Activated naive CD4-positive, alpha-beta T cell treated with anti-CD3 and anti-CD28 coated beads, Interleukin-2, amount 10 ng/mL, durations not matched to agents 7 days and 5 days (primary cell): ENCODE data around the gene CNNM4.

ENCODE experiments used
- CTCF ChIA-PET: fragments of 350-600 bp; sonication (Branson Sonifier 250); formaldehyde crosslinking; loops from one replicate; lab custom pipeline; 2021; ENCODE audit warnings: antibody characterized with exemption; lab: Charles Lee
- DNase-seq: peaks from one replicate; pipeline ENCODE4 v3.0.0-alpha.2; 2020
- H3K27ac Mint-ChIP-seq: one replicate; pipeline ENCODE4 v1.8.0; 2021; ENCODE audit warnings: mild to moderate bottlenecking, moderate library complexity, mixed read lengths
- H3K27me3 Mint-ChIP-seq: one replicate; pipeline ENCODE4 v1.8.0; 2021; ENCODE audit warnings: mild to moderate bottlenecking, mixed read lengths
- H3K36me3 Mint-ChIP-seq: one replicate; pipeline ENCODE4 v1.8.0; 2021; ENCODE audit warnings: mixed read lengths
- H3K4me1 Mint-ChIP-seq: one replicate; pipeline ENCODE4 v1.8.0; 2021; ENCODE audit warnings: mixed read lengths
- H3K4me3 Mint-ChIP-seq: one replicate; pipeline ENCODE4 v1.8.0; 2021; ENCODE audit warnings: mild to moderate bottlenecking, moderate library complexity, mixed read lengths
- H3K9me3 Mint-ChIP-seq: one replicate; pipeline ENCODE4 v1.8.0; 2021; ENCODE audit warnings: mixed read lengths

Gene CNNM4

GRCh38 chr2:96832754-96833507 is 72.2 kb downstream of the CNNM4 start:
- no peaks in the 10 kb centered on the region for H3K9me3 Mint-ChIP-seq
- peaks cover 50% of the 10 kb centered on the region for H3K36me3 Mint-ChIP-seq
- no peak overlapping the region for H3K4me3 Mint-ChIP-seq
- no peaks in the 10 kb centered on the region for H3K4me1 Mint-ChIP-seq
- H3K27me3 Mint-ChIP-seq, result no peaks in the 10 kb centered on the region
- CTCF ChIA-PET, result interaction anchor here (0.9 kb wide), 1 partner anchor 25 kb away, joined by 4 read pairs; the partner anchor contains the start of gene ANKRD39
- DNase-seq, result no peak
- no peak overlapping the region for H3K27ac Mint-ChIP-seq

DNA sequence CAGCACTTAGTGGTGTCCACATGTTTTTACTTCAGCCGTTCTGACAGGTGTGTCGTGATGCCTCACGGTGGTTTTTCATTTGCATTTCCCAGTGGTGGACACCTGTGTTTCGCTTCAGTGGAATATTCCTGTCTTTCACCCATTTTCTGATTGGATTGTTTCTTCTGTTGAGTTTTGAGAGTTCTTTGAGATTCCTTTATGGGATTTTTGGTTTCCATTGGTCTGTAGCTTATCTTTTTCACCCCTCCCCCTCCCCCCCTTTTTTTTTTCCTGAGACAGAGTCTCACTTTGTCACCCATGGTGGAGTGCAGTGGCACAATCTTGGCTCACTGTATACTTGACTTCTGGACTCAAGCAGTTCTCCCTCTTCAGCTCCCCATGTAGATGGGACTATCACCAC is 75.1 kb downstream of the CNNM4 start:
- no peaks in the 10 kb centered on the region for H3K27me3 Mint-ChIP-seq
- no peak for DNase-seq
- H3K9me3 Mint-ChIP-seq, result no peaks in the 10 kb centered on the region
- no peak overlapping the region for H3K27ac Mint-ChIP-seq
- CTCF ChIA-PET, result no interaction called here
- no peak overlapping the region for H3K4me3 Mint-ChIP-seq
- H3K4me1 Mint-ChIP-seq, result peaks cover 21% of the 10 kb centered on the region
- peaks cover 41% of the 10 kb centered on the region for H3K36me3 Mint-ChIP-seq

DNA sequence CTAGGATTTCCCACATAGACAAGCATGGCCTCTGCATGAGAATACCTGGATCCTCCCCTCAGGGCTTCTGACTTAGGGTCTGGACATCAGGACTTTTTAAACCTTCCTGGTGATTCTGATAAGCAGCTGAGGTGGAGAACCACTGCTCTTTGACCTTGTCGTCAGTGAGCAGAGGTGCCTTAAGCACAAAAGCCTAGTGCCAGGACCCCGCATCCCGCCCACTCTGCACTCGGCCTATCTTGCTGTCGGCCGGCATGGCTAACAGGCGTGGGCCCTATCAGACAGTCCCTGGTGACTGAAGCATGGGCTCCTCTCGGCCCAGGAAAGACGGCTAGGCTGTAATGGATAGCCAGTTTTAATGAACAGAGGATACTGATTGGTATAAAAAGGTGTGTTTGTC is 76.9 kb downstream of the CNNM4 start:
- Mint-ChIP-seq H3K36me3 (peaks cover 36% of the 10 kb centered on the region), H3K27ac (no peak overlapping the region), H3K4me3 (no peak overlapping the region), H3K27me3 (no peaks in the 10 kb centered on the region), H3K4me1 (peaks cover 23% of the 10 kb centered on the region), H3K9me3 (no peaks in the 10 kb centered on the region)
- CTCF ChIA-PET, result interaction anchor here (1.0 to 1.3 kb wide), 2 partner anchors 18 to 113 kb away, joined by 3 to 6 read pairs; no protein-coding TSS in a partner anchor
- DNase-seq, result no peak

DNA sequence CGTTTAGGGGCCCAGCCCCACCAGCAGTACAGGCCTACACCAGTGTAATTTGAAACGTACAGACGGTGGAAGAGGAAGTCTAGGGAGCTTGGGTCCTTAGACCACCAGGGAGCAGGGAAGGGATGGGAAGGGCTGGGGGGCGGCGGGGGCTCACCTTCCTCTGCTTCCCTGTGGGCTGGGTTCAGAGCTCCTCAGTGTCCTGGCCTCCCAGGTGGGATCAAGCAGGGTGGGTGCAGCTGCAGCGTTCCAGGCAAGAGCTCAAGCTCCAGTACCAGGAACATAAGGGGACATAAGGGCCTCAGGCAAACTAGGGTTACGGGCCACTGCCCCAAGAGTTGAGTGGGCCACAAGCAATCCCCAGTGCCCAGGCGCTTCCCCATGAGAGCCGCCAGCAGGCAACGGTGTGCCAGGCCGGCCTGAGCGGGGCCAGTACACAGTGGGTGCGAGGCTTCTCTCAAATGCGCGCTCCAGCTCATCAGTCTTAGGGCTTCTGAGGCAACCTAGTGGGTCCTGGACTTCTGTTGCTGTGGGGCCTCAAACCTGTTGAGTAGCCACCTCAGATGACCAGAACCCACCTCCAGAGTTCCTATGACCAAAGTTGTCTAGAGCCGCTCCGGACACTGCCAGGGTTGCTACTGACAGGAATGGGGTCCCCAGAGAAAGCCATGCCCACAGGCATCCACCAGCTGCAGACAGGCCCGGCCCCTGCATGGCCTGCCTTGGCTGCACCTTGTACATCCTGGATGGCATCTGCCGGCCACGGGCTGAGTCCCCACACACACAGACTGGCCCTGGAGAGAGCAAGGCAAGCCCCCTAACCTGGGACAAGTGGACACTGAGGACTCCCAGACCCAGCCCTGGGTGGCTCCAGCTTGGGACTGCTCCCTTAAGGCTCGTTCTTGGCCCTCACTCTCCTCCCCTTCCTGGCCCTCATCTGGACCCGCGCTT is 77.9 kb downstream of the CNNM4 start:
- Mint-ChIP-seq H3K27me3 (no peaks in the 10 kb centered on the region), H3K4me3 (peak overlapping the region; percentile 38), H3K36me3 (peaks cover 35% of the 10 kb centered on the region), H3K4me1 (peaks cover 29% of the 10 kb centered on the region), H3K27ac (peak overlapping the region; percentile 84), H3K9me3 (no peaks in the 10 kb centered on the region)
- CTCF ChIA-PET, result interaction anchor here (1.0 to 1.7 kb wide), 3 partner anchors 19 to 112 kb away, joined by 3 to 6 read pairs (median 5); no protein-coding TSS in a partner anchor
- DNase-seq, result no peak

- CTCF ChIA-PET, result interaction anchor here (0.6 to 1.7 kb wide), 3 partner anchors 18 to 53 kb away, joined by 3 to 6 read pairs (median 5); partner anchors contain the start of gene ANKRD39
Measured at GRCh38 chr2:96839293-96839874, 78.7 kb downstream of the CNNM4 start.

GRCh38 chr2:96839875-96840850 is 79.5 kb downstream of the CNNM4 start:
- no peaks in the 10 kb centered on the region for H3K9me3 Mint-ChIP-seq
- no peak overlapping the region for H3K4me3 Mint-ChIP-seq
- CTCF ChIA-PET, result interaction anchor here (0.6 to 1.7 kb wide), 3 partner anchors 18 to 54 kb away, joined by 3 to 6 read pairs (median 5); partner anchors contain the start of gene ANKRD39

More at GRCh38 chr2:96839293-96839874, 78.7 kb downstream of the CNNM4 start:
- H3K36me3 Mint-ChIP-seq, result peaks cover 32% of the 10 kb centered on the region
- H3K27me3 Mint-ChIP-seq, result no peaks in the 10 kb centered on the region
- H3K4me3 Mint-ChIP-seq, result peak overlapping the region; percentile 38
- DNase-seq, result peak; percentile 92
- no peaks in the 10 kb centered on the region for H3K9me3 Mint-ChIP-seq
- peak overlapping the region; percentile 84 for H3K27ac Mint-ChIP-seq
- H3K4me1 Mint-ChIP-seq, result peaks cover 29% of the 10 kb centered on the region

GRCh38 chr2:96841701-96842495 is 81.2 kb downstream of the CNNM4 start:
- H3K27me3 Mint-ChIP-seq, result no peaks in the 10 kb centered on the region
- no peak overlapping the region for H3K4me3 Mint-ChIP-seq
- peaks cover 31% of the 10 kb centered on the region for H3K36me3 Mint-ChIP-seq
- H3K27ac Mint-ChIP-seq, result peak overlapping the region; percentile 49
- DNase-seq, result no peak
- CTCF ChIA-PET, result interaction anchor here (3.6 kb wide), 1 partner anchor 16 kb away, joined by 15 read pairs; the partner anchor contains the start of gene ANKRD39
- H3K4me1 Mint-ChIP-seq, result peaks cover 29% of the 10 kb centered on the region
- H3K9me3 Mint-ChIP-seq, result no peaks in the 10 kb centered on the region

More at GRCh38 chr2:96839875-96840850, 79.5 kb downstream of the CNNM4 start:
- H3K36me3 Mint-ChIP-seq, result peaks cover 31% of the 10 kb centered on the region
- DNase-seq, result no peak
- H3K4me1 Mint-ChIP-seq, result peaks cover 29% of the 10 kb centered on the region
- H3K27ac Mint-ChIP-seq, result peak overlapping the region; percentile 58
- no peaks in the 10 kb centered on the region for H3K27me3 Mint-ChIP-seq

GRCh38 chr2:96842600-96842999 is 81.9 kb downstream of the CNNM4 start:
- Mint-ChIP-seq H3K9me3 (no peaks in the 10 kb centered on the region), H3K4me1 (peaks cover 29% of the 10 kb centered on the region), H3K4me3 (no peak overlapping the region), H3K27me3 (no peaks in the 10 kb centered on the region), H3K36me3 (peaks cover 35% of the 10 kb centered on the region), H3K27ac (no peak overlapping the region)
- CTCF ChIA-PET, result interaction anchor here (3.6 kb wide), 1 partner anchor 15 kb away, joined by 15 read pairs; the partner anchor contains the start of gene ANKRD39
- no peak for DNase-seq

GRCh38 chr2:96843538-96844268 is 83.0 kb downstream of the CNNM4 start, which contains the start of gene ANKRD23:
Gene ANKRD23, minus strand, starts transcription at chr2:96844021. Its CDS starts 29 bp downstream, at chr2:96843992.
- DNase-seq, result no peak
- no peak within 1 kb of the TSS for H3K27ac Mint-ChIP-seq
- CTCF ChIA-PET, result interaction anchor here (3.6 kb wide), 1 partner anchor 14 kb away, joined by 15 read pairs; the partner anchor contains the start of gene ANKRD39
- peaks cover 43% of the 10 kb centered on the region for H3K36me3 Mint-ChIP-seq
- H3K27me3 Mint-ChIP-seq, result no peaks in the 10 kb centered on the region
- peaks cover 26% of the 10 kb centered on the region for H3K4me1 Mint-ChIP-seq
- no peak within 1 kb of the TSS for H3K4me3 Mint-ChIP-seq
- no peaks in the 10 kb centered on the region for H3K9me3 Mint-ChIP-seq

- Mint-ChIP-seq H3K9me3 (no peaks in the 10 kb centered on the region), H3K4me3 (no peak overlapping the region), H3K27me3 (no peaks in the 10 kb centered on the region), H3K4me1 (peaks cover 20% of the 10 kb centered on the region), H3K36me3 (peaks cover 40% of the 10 kb centered on the region), H3K27ac (no peak overlapping the region)
- CTCF ChIA-PET, result interaction anchor here (3.6 kb wide), 1 partner anchor 14 kb away, joined by 15 read pairs; the partner anchor contains the start of gene ANKRD39
- DNase-seq, result no peak
Measured at GRCh38 chr2:96844405-96844808, 83.7 kb downstream of the CNNM4 start.

- no peak overlapping the region for H3K4me3 Mint-ChIP-seq
Measured at GRCh38 chr2:96846825-96847224, 86.1 kb downstream of the CNNM4 start.

More at GRCh38 chr2:96846825-96847224, 86.1 kb downstream of the CNNM4 start:
- Mint-ChIP-seq H3K4me1 (peaks cover 5% of the 10 kb centered on the region), H3K27ac (no peak overlapping the region), H3K27me3 (no peaks in the 10 kb centered on the region), H3K9me3 (no peaks in the 10 kb centered on the region), H3K36me3 (peaks cover 37% of the 10 kb centered on the region)
- DNase-seq, result no peak
- CTCF ChIA-PET, result interaction anchor here (1.5 kb wide), 1 partner anchor 12 kb away, joined by 3 read pairs; no protein-coding TSS in a partner anchor
